ENCODE measurements around the gene PTPN5.

DNA sequence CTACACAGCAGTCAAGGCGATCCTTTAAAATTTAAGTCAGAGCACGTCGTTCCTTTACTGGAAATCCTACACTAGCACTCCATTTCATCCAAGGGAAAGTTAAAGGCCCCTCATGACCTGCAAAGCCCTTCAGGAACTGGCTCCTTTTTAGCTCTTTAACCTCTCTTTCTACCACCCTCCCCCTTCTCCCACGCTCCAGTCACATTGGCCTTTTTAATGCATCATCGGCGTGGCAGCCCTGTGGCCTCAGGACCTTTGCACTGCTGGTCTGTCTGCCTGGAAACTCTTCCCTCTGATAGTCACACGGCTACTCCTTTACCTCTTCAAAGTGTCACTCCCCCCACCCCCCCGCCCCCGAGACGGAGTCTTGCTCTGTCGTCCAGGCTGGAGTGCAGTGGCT lies 1.2 kb upstream of the PTPN5 start:
- TF ChIP-seq CTCF (conservative IDR thresholded peaks at IDR 0.05; ENCODE audit: low read length) (no peak), EZH2phosphoT487 (IDR thresholded peaks at IDR 0.05; ENCODE audit: borderline replicate concordance, low read depth, low read length) (no peak)
